ENCODE measurements around the gene CHML. TPM values are rescaled to one million over a fixed set of nuclear protein-coding genes. Genes with fewer than 3 reads are reported as not detected.

Gene CHML
- total RNA-seq, 4 donors from 2014 or later: 6.2 to 13.0 (median 9.4) TPM

DNA sequence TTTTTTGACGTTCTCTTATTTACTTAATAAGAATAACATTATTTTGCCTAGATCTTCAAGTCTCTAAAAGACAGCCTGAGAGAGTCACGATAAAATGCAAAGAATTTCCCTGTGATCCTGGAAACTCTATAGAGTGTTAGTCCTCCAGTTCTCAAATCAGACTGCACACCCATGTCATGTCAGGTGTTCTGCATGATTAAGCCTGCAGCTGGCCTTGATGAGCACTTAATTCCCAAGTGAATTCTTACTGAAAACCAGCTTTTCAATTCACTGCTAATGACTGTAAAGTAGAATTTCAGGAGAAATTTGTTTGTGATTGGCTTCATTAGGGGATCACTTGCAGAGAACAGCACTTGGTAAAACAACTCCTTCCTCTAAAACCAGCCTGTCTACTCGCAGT, 41.9 kb downstream of the CHML start:
- TF ChIP-seq, protein P1, sequence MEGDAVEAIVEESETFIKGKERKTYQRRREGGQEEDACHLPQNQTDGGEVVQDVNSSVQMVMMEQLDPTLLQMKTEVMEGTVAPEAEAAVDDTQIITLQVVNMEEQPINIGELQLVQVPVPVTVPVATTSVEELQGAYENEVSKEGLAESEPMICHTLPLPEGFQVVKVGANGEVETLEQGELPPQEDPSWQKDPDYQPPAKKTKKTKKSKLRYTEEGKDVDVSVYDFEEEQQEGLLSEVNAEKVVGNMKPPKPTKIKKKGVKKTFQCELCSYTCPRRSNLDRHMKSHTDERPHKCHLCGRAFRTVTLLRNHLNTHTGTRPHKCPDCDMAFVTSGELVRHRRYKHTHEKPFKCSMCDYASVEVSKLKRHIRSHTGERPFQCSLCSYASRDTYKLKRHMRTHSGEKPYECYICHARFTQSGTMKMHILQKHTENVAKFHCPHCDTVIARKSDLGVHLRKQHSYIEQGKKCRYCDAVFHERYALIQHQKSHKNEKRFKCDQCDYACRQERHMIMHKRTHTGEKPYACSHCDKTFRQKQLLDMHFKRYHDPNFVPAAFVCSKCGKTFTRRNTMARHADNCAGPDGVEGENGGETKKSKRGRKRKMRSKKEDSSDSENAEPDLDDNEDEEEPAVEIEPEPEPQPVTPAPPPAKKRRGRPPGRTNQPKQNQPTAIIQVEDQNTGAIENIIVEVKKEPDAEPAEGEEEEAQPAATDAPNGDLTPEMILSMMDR (IDR thresholded peaks at IDR 0.05; ENCODE audit: low read depth): no peak

DNA sequence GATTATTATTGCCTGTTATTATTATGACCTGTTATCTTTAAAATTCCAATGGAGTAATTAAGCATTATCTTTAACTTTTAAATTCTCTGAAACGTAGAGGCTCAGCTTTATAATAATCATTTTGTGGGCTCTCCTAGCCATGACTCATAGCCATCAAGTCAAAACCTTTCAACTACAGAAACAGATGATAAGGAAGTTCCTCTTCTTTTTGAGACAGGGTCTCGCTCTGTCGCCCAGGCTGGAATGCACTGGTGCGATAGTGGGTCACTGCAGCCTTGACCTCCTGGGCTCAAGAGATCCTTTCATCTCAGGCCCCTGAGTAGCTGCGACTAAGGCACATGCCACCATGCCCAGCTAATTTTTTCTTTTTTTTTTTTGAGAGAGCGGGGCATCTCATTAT, 43.5 kb downstream of the CHML start:
- TF ChIP-seq, protein P1 (IDR thresholded peaks at IDR 0.05; ENCODE audit: low read depth): no peak

DNA sequence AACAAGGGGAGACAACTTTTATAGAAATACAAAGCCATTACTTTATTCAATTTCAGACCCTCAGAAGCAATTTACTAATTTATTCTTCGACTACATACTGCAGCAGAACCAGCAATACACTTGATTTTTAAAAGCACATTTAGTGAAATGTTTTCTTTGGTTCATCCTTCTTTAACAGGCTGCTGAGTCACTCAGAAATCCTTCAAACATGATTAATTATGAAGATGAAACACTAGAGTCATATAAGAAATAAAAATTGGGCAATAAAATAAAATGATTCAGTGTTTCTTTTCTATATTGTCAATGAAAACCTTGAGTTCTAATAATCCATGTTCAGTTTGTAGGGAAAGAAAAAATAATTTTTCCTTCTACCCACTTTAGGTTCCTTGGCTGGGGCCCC, 47.0 kb downstream of the CHML start:
- TF ChIP-seq, protein P1 (IDR thresholded peaks at IDR 0.05; ENCODE audit: low read depth): no peak

DNA sequence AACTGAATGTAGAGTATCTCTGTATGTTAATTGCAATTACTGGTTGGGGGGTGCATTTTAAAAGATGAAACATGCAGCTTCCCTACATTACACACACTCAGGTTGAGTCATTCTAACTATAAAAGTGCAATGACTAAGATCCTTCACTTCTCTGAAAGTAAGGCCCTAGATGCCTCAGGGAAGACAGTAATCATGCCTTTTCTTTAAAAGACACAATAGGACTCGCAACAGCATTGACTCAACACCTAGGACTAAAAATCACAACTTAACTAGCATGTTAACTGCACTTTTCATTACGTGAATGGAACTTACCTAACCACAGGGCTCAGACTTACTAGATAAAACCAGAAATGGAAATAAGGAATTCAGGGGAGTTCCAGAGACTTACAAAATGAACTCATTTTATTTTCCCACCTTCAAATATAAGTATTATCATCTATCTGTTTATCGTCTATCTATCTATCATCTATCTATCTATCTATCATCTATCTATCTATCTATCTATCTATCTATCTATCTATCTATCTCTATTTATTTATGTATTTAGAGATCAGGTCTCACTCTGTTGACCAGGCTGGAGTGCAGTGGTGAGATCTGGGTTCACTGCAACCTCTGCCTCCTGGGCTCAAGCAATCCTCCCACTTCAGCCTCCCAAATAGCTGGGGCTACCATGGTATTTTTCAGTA, 47.8 kb downstream of the CHML start:
- TF ChIP-seq, protein P1 (IDR thresholded peaks at IDR 0.05; ENCODE audit: low read depth): no peak

DNA sequence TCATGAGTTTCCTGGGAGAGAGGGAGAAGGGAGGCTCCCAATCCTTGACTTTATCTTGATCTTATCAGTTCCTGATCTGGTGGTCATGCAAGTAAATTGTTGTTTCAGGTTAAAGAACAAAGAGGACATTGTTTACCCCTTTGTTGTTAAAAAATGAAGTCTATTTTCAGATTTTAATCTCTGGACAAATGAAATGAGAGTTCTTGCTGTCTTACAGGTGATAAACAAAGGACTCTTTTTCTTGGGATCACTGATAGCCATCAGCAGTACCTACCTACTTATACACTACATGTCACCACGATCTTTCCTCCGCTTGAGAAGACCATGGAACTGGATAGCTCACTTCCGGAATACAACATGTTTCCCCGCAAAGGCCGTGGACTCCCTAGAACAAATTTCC, 48.4 kb downstream of the CHML start:
- TF ChIP-seq, protein P1 (IDR thresholded peaks at IDR 0.05; ENCODE audit: low read depth): no peak

DNA sequence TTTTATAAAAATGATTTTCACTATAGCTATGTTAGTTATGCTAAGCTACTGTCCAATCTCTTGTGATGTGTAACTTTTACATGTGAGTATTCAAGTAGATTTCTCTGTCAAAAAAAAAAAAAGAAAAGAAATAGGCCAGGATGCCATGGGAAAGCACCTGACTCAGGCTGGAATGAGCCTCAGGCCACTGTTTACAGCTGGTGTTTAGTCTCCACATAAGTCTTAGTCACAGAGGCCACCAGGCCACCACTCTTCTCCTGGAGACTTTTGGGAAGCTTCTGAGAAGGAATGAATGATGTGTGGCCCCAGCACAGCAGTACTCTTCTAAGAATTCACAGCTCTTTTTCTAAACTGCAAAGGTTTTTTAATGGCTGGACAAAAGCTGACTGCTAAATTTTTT, 48.9 kb downstream of the CHML start:
- TF ChIP-seq, protein P1 (IDR thresholded peaks at IDR 0.05; ENCODE audit: low read depth): no peak

DNA sequence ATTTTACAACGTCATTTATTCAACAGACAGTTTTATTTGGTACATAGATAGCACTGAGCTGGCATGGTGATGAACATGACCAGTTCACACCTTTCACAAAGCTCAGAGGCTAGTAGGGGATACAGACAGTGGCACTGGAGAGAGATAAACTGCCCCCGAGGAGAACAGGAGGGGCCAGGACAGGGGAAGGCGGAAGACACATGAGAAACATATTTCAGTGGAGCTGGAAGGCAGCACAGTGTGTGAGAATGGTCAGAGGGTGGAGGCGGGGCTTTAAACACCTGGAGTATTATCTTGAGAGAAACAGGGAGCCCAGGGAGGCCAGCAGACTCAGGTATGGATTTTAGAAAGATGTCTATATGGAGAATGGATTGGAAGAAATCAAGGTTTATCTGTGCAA, 49.5 kb downstream of the CHML start:
- TF ChIP-seq, protein P1 (IDR thresholded peaks at IDR 0.05; ENCODE audit: low read depth): no peak

Other genes starting within 250 kb of the CHML start
- 10 to 100 TPM; 36.9 to 56.3 (median 45.2) TPM for gene FH, start 120.6 kb downstream of the CHML start, total RNA-seq
- gene KMO, start 108.0 kb downstream of the CHML start, total RNA-seq: 10 to 100 TPM in 1 of 4 donors, 1 to 10 TPM in 2, under 1 TPM in 1; 0.38 to 15.8 (median 3.0) TPM
- 10 to 100 TPM in 3 of 4 donors, 1 to 10 TPM in 1; 9.5 to 48.1 (median 14.0) TPM for gene OPN3, start within 50 bp of the CHML start, total RNA-seq
- gene WDR64, start 11.9 kb upstream of the CHML start, total RNA-seq: not detected
- 1 to 10 TPM in 1 of 4 donors, under 1 TPM in 2, not detected in 1; 0.68 to 2.4 (median 0.88) TPM for gene EXO1, start 207.8 kb upstream of the CHML start, total RNA-seq